HepG2 (cell line): ENCODE measurements around the gene ZFP69. TPM values are rescaled to one million over a fixed set of nuclear protein-coding genes. Genes with fewer than 3 reads are reported as not detected.

ENCODE experiments used
- AKNA ChIP-seq: sonication (generic); formaldehyde crosslinking; IDR thresholded peaks from 2 replicates; pipeline ENCODE4 v1.4.0; 2020; ENCODE audit warnings: missing genetic modification reagents, borderline replicate concordance
- ELK4 ChIP-seq: sonication (generic); formaldehyde crosslinking; IDR thresholded peaks from 2 replicates; pipeline ENCODE4 v1.9.0; 2021; ENCODE audit warnings: missing genetic modification reagents, borderline replicate concordance
- FOXK1 ChIP-seq: sonication (generic); formaldehyde crosslinking; IDR thresholded peaks from 2 replicates; pipeline ENCODE4 v1.4.0; 2020; ENCODE audit warnings: low read depth, missing genetic modification reagents, borderline replicate concordance
- KAT2B ChIP-seq: fragments of 150-350 bp; IDR thresholded peaks from 2 replicates; pipeline ENCODE4 v1.6.1; 2014; ENCODE audit warnings: low read depth, low read length, borderline replicate concordance
- MED1 ChIP-seq: sonication (generic); formaldehyde crosslinking; IDR thresholded peaks from 2 replicates; pipeline ENCODE4 v1.4.0; 2020; ENCODE audit warnings: missing genetic modification reagents
- NFKB2 ChIP-seq: sonication (generic); formaldehyde crosslinking; IDR thresholded peaks from 2 replicates; pipeline ENCODE4 v1.4.0; 2020; ENCODE audit warnings: missing genetic modification reagents, borderline replicate concordance
- PAF1 ChIP-seq: IDR thresholded peaks from 2 replicates; pipeline ENCODE4 v1.6.1; 2016; ENCODE audit warnings: missing genetic modification reagents, missing compliant biosample characterization
- REL ChIP-seq: sonication (generic); formaldehyde crosslinking; conservative IDR thresholded peaks from 2 replicates; pipeline ENCODE4 v1.8.0; 2022; ENCODE audit warnings: mild to moderate bottlenecking, missing genetic modification reagents, moderate library complexity
- SOX13 ChIP-seq, 3 experiments: fragments of 450-650 bp in 1 of 3; sonication (generic) in 1 of 3; formaldehyde crosslinking in 1 of 3; IDR thresholded peaks in 2 of 3; conservative IDR thresholded peaks in 1 of 3; 2 replicates each; pipeline versions ENCODE4 v1.5.0 to v1.6.1; 2016 to 2020; ENCODE audit warnings: antibody characterized with exemption in 1 of 3, mild to moderate bottlenecking in 1 of 3, missing compliant biosample characterization in 1 of 3, missing genetic modification reagents in 1 of 3, moderate library complexity in 1 of 3
- ZBTB40 ChIP-seq, 2 experiments: fragments of 450-650 bp in 1 of 2; sonication (generic) in 1 of 2; formaldehyde crosslinking in 1 of 2; IDR thresholded peaks; 2 replicates each; pipeline versions ENCODE4 v1.6.1 to v1.8.0; 2016 to 2022; ENCODE audit warnings: antibody characterized with exemption in 1 of 2, mild to moderate bottlenecking in 1 of 2, missing genetic modification reagents in 1 of 2
- ZNF431 ChIP-seq: sonication (generic); formaldehyde crosslinking; IDR thresholded peaks from 2 replicates; pipeline ENCODE4 v1.9.0; 2022; ENCODE audit warnings: missing genetic modification reagents, low read depth, mild to moderate bottlenecking, borderline replicate concordance
- ZNF883 ChIP-seq: sonication (generic); formaldehyde crosslinking; IDR thresholded peaks from 2 replicates; pipeline ENCODE4 v1.5.1; 2020; ENCODE audit warnings: mild to moderate bottlenecking, missing genetic modification reagents; ENCODE audit errors: not compliant biosample characterization
- polyA plus RNA-seq, 8 experiments: library from polyadenylated mRNA; depleted of rRNA in 3 of 8; stranded (reverse) in 7 of 8; unstranded in 1 of 8; fragments of >200 nt; fragmentation: Illumina TruSeq in 4 of 8; extraction: Trizol in 4 of 8; gene quantifications; 2 replicates each; pipeline versions ENCODE4 v1.2.1 to v1.2.3, GENCODE V29; 2011 to 2016; ENCODE audit warnings: low read depth in 4 of 8, missing spikeins in 1 of 8, mixed read lengths in 1 of 8; ENCODE audit not compliant: insufficient read depth in 1 of 8
- total RNA-seq, 5 experiments: library from RNA; depleted of rRNA; stranded (reverse); fragments of >200 nt; fragmentation: Illumina TruSeq; extraction: Trizol; gene quantifications; 2 replicates each; pipeline ENCODE4 v1.2.3, GENCODE V29; 2016; ENCODE audit warnings: low read depth in 1 of 5

Gene ZFP69
- total and polyA plus RNA-seq, 2 of the 13 experiments (the other 11 are each of a cell fraction or from before 2014, with no cell fraction given) = 2.6 to 5.6 TPM

GRCh38 chr1:40531381-40532061, 54.4 kb downstream of the ZFP69 start, which contains the start of gene ZNF684 (continued):
- TF ChIP-seq ZBTB40 (IDR thresholded peaks at IDR 0.05) = peak; percentile 66; the same call in 1 of the 2 replicates
- TF ChIP-seq ZBTB40 (CRISPR knock-in tag; IDR thresholded peaks at IDR 0.05) = peak; percentile 85
- no peak for TF ChIP-seq REL
- no peak for TF ChIP-seq ELK4 (CRISPR knock-in tag)
- no peak for TF ChIP-seq ZNF431 (CRISPR knock-in tag)
- TF ChIP-seq PAF1 (CRISPR knock-in tag) = peak; percentile 41; the same call in 1 of the 2 replicates
- TF ChIP-seq FOXK1 (CRISPR knock-in tag) = peak; percentile 60; the same call in 1 of the 2 replicates
- no peak for TF ChIP-seq AKNA (CRISPR knock-in tag)
- TF ChIP-seq NFKB2 (CRISPR knock-in tag) = peak; percentile 44; the same call in 1 of the 2 replicates
- no peak; the same call in 1 of the 2 replicates for TF ChIP-seq MED1 (CRISPR knock-in tag)
- TF ChIP-seq SOX13 (IDR thresholded peaks at IDR 0.05) = no peak
- TF ChIP-seq SOX13 (CRISPR knock-in tag; conservative IDR thresholded peaks at IDR 0.05 in 1 of 2, IDR thresholded peaks at IDR 0.05 in 1 of 2) = no peak; a peak in 1 of 4 replicates
- TF ChIP-seq KAT2B = no peak
- TF ChIP-seq ZNF883 (CRISPR knock-in tag) = no peak
